BJ (cell line): ENCODE measurements around the gene TSPYL2. TPM values are rescaled to one million over a fixed set of nuclear protein-coding genes. Genes with fewer than 3 reads are reported as not detected.

ENCODE experiments used
- CTCF ChIA-PET: fragments of 350-600 bp; formaldehyde crosslinking; extraction: SDS; loops from one replicate; lab custom pipeline; 2021; ENCODE audit warnings: antibody characterized with exemption, inconsistent platforms; lab: Yijun Ruan, JAX
- POLR2A ChIA-PET: fragments of 300-600 bp; sonication (Branson Sonifier 250); formaldehyde crosslinking; extraction: SDS; loops from one replicate; lab custom pipeline; 2021; ENCODE audit warnings: antibody characterized with exemption; lab: Charles Lee
- DNase-seq: peaks from one replicate; pipeline ENCODE4 v3.0.0-alpha.2; 2011; ENCODE audit warnings: low read depth
- H3K27me3 ChIP-seq: 2 replicates; pipeline ENCODE4 v1.6.0; 2011; ENCODE audit warnings: low read length; ENCODE audit not compliant: control insufficient read depth, insufficient read depth
- H3K36me3 ChIP-seq: 2 replicates; pipeline ENCODE4 v1.5.1; 2011; ENCODE audit warnings: low read length; ENCODE audit not compliant: control insufficient read depth, insufficient read depth
- H3K4me3 ChIP-seq: 2 replicates; pipeline ENCODE4 v1.5.1; 2011; ENCODE audit warnings: low read depth, mild to moderate bottlenecking, control low read depth, low read length
- CTCF ChIP-seq: IDR thresholded peaks from 2 replicates; pipeline ENCODE4 v1.5.1; 2011; ENCODE audit warnings: low read depth, mild to moderate bottlenecking, control low read depth, inconsistent platforms, low read length, moderate library complexity; ENCODE audit not compliant: insufficient read depth
- polyA plus RNA-seq: library from polyadenylated mRNA; depleted of rRNA; stranded (reverse); fragments of >200 nt; gene quantifications from 2 replicates; pipeline ENCODE4 v1.2.3, GENCODE V29; 2011

Gene TSPYL2
- polyA plus RNA-seq, 1 experiment, result 22.9 TPM

- POLR2A ChIA-PET, result interaction anchor here (0.6 kb wide), 1 partner anchor 196 kb away, joined by 5 read pairs; no protein-coding TSS in a partner anchor
- Histone ChIP-seq H3K27me3 (no peaks in the 10 kb centered on the region), H3K4me3 (peak overlapping the region; percentile 42), H3K36me3 (peaks cover 10% of the 10 kb centered on the region)
- TF ChIP-seq CTCF, result no peak
- CTCF ChIA-PET, result interaction anchor here (0.6 to 1.5 kb wide), 2 partner anchors 9 to 253 kb away, joined by 3 read pairs; no protein-coding TSS in a partner anchor
- DNase-seq, result no peak
Observed at GRCh38 chrX:53080628-53081580, 1.3 kb upstream of the TSPYL2 start.

- Histone ChIP-seq H3K4me3 (peak overlapping the region; percentile 74), H3K36me3 (peaks cover 14% of the 10 kb centered on the region), H3K27me3 (no peaks in the 10 kb centered on the region)
- POLR2A ChIA-PET, result interaction anchor here (1.3 kb wide), 1 partner anchor 142 kb away, joined by 6 read pairs; no protein-coding TSS in a partner anchor
- TF ChIP-seq CTCF, result no peak
- CTCF ChIA-PET, result no interaction called here
- DNase-seq, result no peak
Observed at GRCh38 chrX:53082773-53083616, 828 bp downstream of the TSPYL2 start.

GRCh38 chrX:53084043-53084570 is 1.9 kb downstream of the TSPYL2 start:
- no peak for DNase-seq
- Histone ChIP-seq H3K4me3 (no peak overlapping the region; the same call in 1 of the 2 replicates), H3K27me3 (no peaks in the 10 kb centered on the region), H3K36me3 (peaks cover 14% of the 10 kb centered on the region)
- CTCF ChIA-PET, result no interaction called here
- POLR2A ChIA-PET, result no interaction called here
- TF ChIP-seq CTCF, result no peak

- no peak for TF ChIP-seq CTCF
- Histone ChIP-seq H3K36me3 (peaks cover 14% of the 10 kb centered on the region), H3K27me3 (no peaks in the 10 kb centered on the region), H3K4me3 (no peak overlapping the region)
- ChIA-PET CTCF (no interaction called here), POLR2A (no interaction called here)
- DNase-seq, result no peak
Observed at GRCh38 chrX:53084863-53085262, 2.7 kb downstream of the TSPYL2 start.
